IPS DF 4.7 (cell line): Measurements from ENCODE around the gene GLA.

Experiments used
- DNase-seq: peaks from one replicate; pipeline ENCODE4 v3.0.0-alpha.2; 2013; ENCODE audit warnings: low spot score; ENCODE audit errors: extremely low read depth

The GLA gene

GRCh38 chrX:101407748-101408531 is at the start of gene GLA, which contains the start of gene HNRNPH2:
TSS of gene GLA (minus strand) at chrX:101407925. CDS start at chrX:101407903, 22 bp downstream.
TSS of gene HNRNPH2 (plus strand) at chrX:101408222. CDS start at chrX:101411989, 3,767 bp downstream.
- DNase-seq, result peak; percentile 90

GRCh38 chrX:101452056-101452455 is 44.3 kb upstream of the GLA start:
- DNase-seq, result no peak

GRCh38 chrX:101450961-101451360 is 43.2 kb upstream of the GLA start:
- DNase-seq, result no peak

- no peak for DNase-seq
Measured at GRCh38 chrX:101450085-101450484, 42.4 kb upstream of the GLA start.

GRCh38 chrX:101449279-101449678 is 41.6 kb upstream of the GLA start:
- DNase-seq, result no peak

GRCh38 chrX:101442085-101442484 is 34.4 kb upstream of the GLA start:
- DNase-seq, result no peak

- no peak for DNase-seq
Measured at GRCh38 chrX:101430457-101431078, 22.8 kb upstream of the GLA start.

- no peak for DNase-seq
Measured at GRCh38 chrX:101429934-101430333, 22.2 kb upstream of the GLA start.

- no peak for DNase-seq
Measured at GRCh38 chrX:101427954-101428353, 20.2 kb upstream of the GLA start.

GRCh38 chrX:101419489-101419888 is 11.8 kb upstream of the GLA start:
- DNase-seq, result no peak

- no peak for DNase-seq
Measured at GRCh38 chrX:101417981-101418841, 10.5 kb upstream of the GLA start.

GRCh38 chrX:101417190-101417589 is 9.5 kb upstream of the GLA start:
- no peak for DNase-seq

GRCh38 chrX:101416691-101417090 is 9.0 kb upstream of the GLA start:
- DNase-seq, result no peak

GRCh38 chrX:101415180-101416145 is 7.7 kb upstream of the GLA start:
- DNase-seq, result no peak

- DNase-seq, result no peak
Measured at GRCh38 chrX:101411984-101412383, 4.3 kb upstream of the GLA start.

GRCh38 chrX:101410461-101410860 is 2.7 kb upstream of the GLA start:
- DNase-seq, result no peak

- no peak for DNase-seq
Measured at GRCh38 chrX:101409043-101409442, 1.3 kb upstream of the GLA start.

- DNase-seq, result no peak
Measured at GRCh38 chrX:101408532-101408841, 762 bp upstream of the GLA start.

GRCh38 chrX:101407167-101407747 is 468 bp downstream of the GLA start:
- no peak for DNase-seq

GRCh38 chrX:101399825-101400224 is 7.9 kb downstream of the GLA start:
- DNase-seq, result no peak

- no peak for DNase-seq
Measured at GRCh38 chrX:101398694-101399093, 9.0 kb downstream of the GLA start.
